Liver (tissue), 3 donors: ENCODE data around the gene DNAI1.

Source experiments
- HNF4A ChIP-seq, 2 donors: conservative IDR thresholded peaks; 2 replicates each; pipeline ENCODE4 v1.6.1; 2016; ENCODE audit warnings: antibody characterized with exemption in 2 of 2, mild to moderate bottlenecking in 2 of 2
- JUND ChIP-seq, 2 donors: IDR thresholded peaks; 2 replicates each; pipeline ENCODE4 v1.6.1; 2016; ENCODE audit warnings: antibody characterized with exemption in 2 of 2
- NR2F2 ChIP-seq: IDR thresholded peaks from 2 replicates; pipeline ENCODE4 v1.6.1; 2016; ENCODE audit warnings: antibody characterized with exemption
- RAD21 ChIP-seq, 2 donors: IDR thresholded peaks; 2 replicates each; pipeline ENCODE4 v1.6.1; 2016; ENCODE audit warnings: antibody characterized with exemption in 2 of 2, mild to moderate bottlenecking in 2 of 2
- RXRA ChIP-seq, 2 donors: IDR thresholded peaks; 2 replicates each; pipeline ENCODE4 v1.6.1; 2017 to 2018; ENCODE audit warnings: antibody characterized with exemption in 2 of 2, mild to moderate bottlenecking in 1 of 2
- SP1 ChIP-seq: IDR thresholded peaks from 2 replicates; pipeline ENCODE4 v1.6.1; 2018; ENCODE audit warnings: antibody characterized with exemption, mild to moderate bottlenecking
- YY1 ChIP-seq: IDR thresholded peaks from 2 replicates; pipeline ENCODE4 v1.6.1; 2016; ENCODE audit warnings: antibody characterized with exemption, mild to moderate bottlenecking
- TF ChIP-seq, protein P1 (sequence below): IDR thresholded peaks from 2 replicates; pipeline ENCODE4 v1.6.1; 2016; ENCODE audit warnings: antibody characterized with exemption, mild to moderate bottlenecking
- TF ChIP-seq, protein P2 (sequence below): fragments of 150-350 bp; IDR thresholded peaks from 2 replicates; pipeline ENCODE4 v1.5.1; 2017; ENCODE audit warnings: improper control_type of control experiment, low read depth, low read length; ENCODE audit not compliant: missing input control
- TF ChIP-seq, protein P3 (sequence below): IDR thresholded peaks from 2 replicates; pipeline ENCODE4 v1.6.1; 2016; ENCODE audit warnings: antibody characterized with exemption
- donor health status: healthy.
- donor health status: healthy.

DNA sequence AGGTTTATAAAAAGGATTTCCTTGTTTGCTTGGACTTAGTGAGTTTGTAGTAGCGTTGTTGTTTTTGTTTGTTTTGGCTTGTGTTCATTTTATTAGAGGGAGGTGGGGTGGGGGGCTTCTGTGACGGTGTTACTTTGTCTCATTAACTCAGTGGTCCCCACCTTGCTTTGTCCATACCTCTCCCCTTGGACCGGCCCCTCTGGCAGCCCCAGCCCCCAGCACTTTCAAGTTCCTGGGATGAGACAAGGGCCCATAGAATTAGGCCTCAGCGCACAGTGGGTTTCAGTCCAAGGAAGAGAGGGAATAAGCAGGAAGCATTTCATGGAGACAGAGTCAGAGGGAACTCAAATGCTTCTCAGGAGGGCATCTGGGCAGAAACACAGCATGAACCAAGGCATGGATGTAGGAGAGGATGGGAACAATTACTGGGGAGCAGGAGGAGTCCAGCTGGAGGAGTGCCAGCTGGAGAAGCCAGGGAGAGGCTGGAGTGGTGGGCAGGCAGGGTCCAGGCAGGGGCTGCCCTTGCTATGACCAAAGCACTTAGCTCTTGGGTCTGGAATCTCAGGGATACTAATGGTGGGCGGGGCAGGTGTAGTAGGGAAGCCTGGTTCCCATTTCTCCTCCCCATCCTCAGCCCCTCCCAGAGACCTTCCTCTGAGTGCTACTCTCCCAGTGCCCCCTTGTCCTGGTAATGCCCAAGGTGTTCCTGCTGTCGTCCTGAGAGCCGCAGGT, 87.7 kb downstream of the DNAI1 start:
- TF ChIP-seq, protein P1, sequence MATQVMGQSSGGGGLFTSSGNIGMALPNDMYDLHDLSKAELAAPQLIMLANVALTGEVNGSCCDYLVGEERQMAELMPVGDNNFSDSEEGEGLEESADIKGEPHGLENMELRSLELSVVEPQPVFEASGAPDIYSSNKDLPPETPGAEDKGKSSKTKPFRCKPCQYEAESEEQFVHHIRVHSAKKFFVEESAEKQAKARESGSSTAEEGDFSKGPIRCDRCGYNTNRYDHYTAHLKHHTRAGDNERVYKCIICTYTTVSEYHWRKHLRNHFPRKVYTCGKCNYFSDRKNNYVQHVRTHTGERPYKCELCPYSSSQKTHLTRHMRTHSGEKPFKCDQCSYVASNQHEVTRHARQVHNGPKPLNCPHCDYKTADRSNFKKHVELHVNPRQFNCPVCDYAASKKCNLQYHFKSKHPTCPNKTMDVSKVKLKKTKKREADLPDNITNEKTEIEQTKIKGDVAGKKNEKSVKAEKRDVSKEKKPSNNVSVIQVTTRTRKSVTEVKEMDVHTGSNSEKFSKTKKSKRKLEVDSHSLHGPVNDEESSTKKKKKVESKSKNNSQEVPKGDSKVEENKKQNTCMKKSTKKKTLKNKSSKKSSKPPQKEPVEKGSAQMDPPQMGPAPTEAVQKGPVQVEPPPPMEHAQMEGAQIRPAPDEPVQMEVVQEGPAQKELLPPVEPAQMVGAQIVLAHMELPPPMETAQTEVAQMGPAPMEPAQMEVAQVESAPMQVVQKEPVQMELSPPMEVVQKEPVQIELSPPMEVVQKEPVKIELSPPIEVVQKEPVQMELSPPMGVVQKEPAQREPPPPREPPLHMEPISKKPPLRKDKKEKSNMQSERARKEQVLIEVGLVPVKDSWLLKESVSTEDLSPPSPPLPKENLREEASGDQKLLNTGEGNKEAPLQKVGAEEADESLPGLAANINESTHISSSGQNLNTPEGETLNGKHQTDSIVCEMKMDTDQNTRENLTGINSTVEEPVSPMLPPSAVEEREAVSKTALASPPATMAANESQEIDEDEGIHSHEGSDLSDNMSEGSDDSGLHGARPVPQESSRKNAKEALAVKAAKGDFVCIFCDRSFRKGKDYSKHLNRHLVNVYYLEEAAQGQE = no peak
- TF ChIP-seq, protein P2, sequence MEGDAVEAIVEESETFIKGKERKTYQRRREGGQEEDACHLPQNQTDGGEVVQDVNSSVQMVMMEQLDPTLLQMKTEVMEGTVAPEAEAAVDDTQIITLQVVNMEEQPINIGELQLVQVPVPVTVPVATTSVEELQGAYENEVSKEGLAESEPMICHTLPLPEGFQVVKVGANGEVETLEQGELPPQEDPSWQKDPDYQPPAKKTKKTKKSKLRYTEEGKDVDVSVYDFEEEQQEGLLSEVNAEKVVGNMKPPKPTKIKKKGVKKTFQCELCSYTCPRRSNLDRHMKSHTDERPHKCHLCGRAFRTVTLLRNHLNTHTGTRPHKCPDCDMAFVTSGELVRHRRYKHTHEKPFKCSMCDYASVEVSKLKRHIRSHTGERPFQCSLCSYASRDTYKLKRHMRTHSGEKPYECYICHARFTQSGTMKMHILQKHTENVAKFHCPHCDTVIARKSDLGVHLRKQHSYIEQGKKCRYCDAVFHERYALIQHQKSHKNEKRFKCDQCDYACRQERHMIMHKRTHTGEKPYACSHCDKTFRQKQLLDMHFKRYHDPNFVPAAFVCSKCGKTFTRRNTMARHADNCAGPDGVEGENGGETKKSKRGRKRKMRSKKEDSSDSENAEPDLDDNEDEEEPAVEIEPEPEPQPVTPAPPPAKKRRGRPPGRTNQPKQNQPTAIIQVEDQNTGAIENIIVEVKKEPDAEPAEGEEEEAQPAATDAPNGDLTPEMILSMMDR = no peak
- TF ChIP-seq RAD21 (IDR thresholded peaks at IDR 0.05) (no peak), HNF4A (conservative IDR thresholded peaks at IDR 0.05) (no peak), RXRA (IDR thresholded peaks at IDR 0.05) (no peak), NR2F2 (no peak), YY1 (no peak), JUND (IDR thresholded peaks at IDR 0.05) (no peak), SP1 (no peak)
- TF ChIP-seq, protein P3, sequence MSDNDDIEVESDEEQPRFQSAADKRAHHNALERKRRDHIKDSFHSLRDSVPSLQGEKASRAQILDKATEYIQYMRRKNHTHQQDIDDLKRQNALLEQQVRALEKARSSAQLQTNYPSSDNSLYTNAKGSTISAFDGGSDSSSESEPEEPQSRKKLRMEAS = no peak
